ENCODE data around the gene TFF1. TPM values are rescaled to one million over a fixed set of nuclear protein-coding genes. Genes with fewer than 3 reads are reported as not detected.

Gene TFF1
- total RNA-seq, 2 experiments from 2014 or later = 1.1 TPM; not detected in 1

DNA sequence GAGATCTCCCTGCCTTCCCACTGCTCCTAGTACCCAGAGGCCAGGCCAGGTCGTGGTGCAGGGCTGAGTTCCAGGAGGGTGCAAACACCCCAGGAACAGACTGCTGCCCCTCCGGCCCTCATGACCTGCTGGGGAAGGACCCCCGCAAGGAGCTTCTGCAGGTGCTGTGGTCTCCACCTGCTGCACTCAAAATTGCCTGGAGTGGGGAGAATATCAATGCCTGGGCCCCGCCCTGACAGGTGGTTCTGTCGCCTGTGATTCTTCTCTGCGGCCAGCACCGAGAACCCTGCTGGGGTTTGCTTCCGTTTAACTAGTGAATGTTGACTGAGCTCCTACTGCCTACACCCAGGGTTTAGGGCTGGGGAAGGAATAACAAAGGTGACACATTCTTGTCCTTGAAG, 49.0 kb downstream of the TFF1 start:
- intact Hi-C loops (cut with micrococcal nuclease) = no loop called here
- ChIA-PET POLR2A (no interaction called here), CTCF (no interaction called here)
- Mint-ChIP-seq H3K36me3 (ENCODE audit: low read depth) (no peaks in the 10 kb centered on the region), H3K4me3 (no peak overlapping the region), H3K27me3 (no peaks in the 10 kb centered on the region), H3K27ac (no peak overlapping the region), H3K9me3 (no peaks in the 10 kb centered on the region), H3K4me1 (ENCODE audit: low read depth) (peaks cover 5% of the 10 kb centered on the region)
- TF ChIP-seq, protein P1, sequence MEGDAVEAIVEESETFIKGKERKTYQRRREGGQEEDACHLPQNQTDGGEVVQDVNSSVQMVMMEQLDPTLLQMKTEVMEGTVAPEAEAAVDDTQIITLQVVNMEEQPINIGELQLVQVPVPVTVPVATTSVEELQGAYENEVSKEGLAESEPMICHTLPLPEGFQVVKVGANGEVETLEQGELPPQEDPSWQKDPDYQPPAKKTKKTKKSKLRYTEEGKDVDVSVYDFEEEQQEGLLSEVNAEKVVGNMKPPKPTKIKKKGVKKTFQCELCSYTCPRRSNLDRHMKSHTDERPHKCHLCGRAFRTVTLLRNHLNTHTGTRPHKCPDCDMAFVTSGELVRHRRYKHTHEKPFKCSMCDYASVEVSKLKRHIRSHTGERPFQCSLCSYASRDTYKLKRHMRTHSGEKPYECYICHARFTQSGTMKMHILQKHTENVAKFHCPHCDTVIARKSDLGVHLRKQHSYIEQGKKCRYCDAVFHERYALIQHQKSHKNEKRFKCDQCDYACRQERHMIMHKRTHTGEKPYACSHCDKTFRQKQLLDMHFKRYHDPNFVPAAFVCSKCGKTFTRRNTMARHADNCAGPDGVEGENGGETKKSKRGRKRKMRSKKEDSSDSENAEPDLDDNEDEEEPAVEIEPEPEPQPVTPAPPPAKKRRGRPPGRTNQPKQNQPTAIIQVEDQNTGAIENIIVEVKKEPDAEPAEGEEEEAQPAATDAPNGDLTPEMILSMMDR (IDR thresholded peaks at IDR 0.05) = no peak
- DNase-seq = no peak
- no peak for ATAC-seq

DNA sequence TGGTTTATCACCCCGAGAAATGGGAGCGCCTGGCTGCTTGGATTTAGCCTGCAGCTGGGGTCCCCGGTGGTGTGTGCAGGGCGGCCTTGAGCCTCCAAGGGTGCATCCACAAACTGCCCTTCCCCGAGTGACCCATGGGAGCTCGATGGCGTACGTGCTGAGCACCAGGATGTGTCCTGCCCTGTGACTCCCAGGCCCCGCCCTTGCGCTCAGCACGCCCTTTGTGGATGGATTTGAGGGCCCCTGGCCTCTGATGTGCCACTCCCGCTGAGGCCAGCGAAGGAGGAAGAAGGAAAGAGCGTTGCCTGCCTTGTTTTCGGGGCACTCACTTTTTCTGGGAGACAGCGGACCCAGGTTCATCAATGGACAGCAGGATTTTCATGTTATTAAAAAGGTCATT, 49.4 kb downstream of the TFF1 start:
- no peak for DNase-seq
- peaks cover 5% of the 10 kb centered on the region for H3K4me1 Mint-ChIP-seq (ENCODE audit: low read depth)
- POLR2A ChIA-PET = no interaction called here
- H3K36me3 Mint-ChIP-seq (ENCODE audit: low read depth) = no peaks in the 10 kb centered on the region
- H3K4me3 Mint-ChIP-seq = no peak overlapping the region
- no peaks in the 10 kb centered on the region for H3K27me3 Mint-ChIP-seq
- CTCF ChIA-PET = no interaction called here
- TF ChIP-seq, protein P1 (IDR thresholded peaks at IDR 0.05) = no peak
- H3K9me3 Mint-ChIP-seq = no peaks in the 10 kb centered on the region
- no peak for ATAC-seq
- no peak overlapping the region for H3K27ac Mint-ChIP-seq
- intact Hi-C loops (cut with micrococcal nuclease) = no loop called here

GRCh38 chr21:42315296-42315891, 50.9 kb downstream of the TFF1 start, which contains the start of gene TFF3:
Gene TFF3, minus strand, starts transcription at chr21:42315409. Its CDS starts 35 bp downstream, at chr21:42315374.
- intact Hi-C loops (cut with micrococcal nuclease) = no loop called here
- POLR2A ChIA-PET = no interaction called here
- H3K9me3 Mint-ChIP-seq = no peaks in the 10 kb centered on the region
- H3K27me3 Mint-ChIP-seq = no peaks in the 10 kb centered on the region
- TF ChIP-seq, protein P1 (IDR thresholded peaks at IDR 0.05) = no peak
- H3K36me3 Mint-ChIP-seq (ENCODE audit: low read depth) = no peaks in the 10 kb centered on the region
- H3K4me1 Mint-ChIP-seq (ENCODE audit: low read depth) = peaks cover 5% of the 10 kb centered on the region
- DNase-seq = no peak
- no peak within 1 kb of the TSS for H3K4me3 Mint-ChIP-seq
- CTCF ChIA-PET = interaction anchor here (1.0 kb wide), 1 partner anchor 141 kb away, joined by 3 read pairs; no protein-coding TSS in a partner anchor
- ATAC-seq = no peak
- H3K27ac Mint-ChIP-seq = no peak within 1 kb of the TSS

DNA sequence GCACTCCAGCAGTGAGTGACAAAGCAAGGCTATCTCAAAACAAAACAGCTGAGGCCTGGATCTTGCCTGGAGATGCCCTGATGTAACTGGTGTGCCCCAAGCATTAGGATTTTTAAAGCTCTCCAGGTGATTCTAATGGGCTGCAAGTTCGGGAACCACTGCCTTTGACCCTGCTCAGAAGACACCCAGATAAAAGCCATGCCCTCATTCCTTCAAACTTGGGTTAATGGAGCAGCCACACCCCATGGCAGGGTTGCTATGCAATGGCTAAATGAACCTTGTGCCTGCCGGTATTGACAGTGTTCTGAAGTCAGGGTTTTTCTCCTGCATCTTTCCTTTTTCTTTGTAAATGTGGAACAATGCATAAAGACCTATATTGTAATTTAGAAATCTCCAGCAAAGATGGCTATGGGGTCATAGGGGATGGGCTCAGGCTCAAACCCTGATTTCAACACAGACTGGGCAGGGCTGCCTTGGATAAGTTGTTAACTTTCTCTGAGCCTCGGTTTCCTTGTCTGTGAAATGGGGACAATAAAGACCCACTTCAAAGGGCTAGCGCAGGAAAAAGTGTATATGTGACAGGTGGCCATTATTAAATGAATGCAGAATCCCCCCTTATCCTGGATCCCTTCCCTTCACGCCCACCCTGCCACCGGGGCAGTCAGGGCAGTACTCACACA, 51.6 kb downstream of the TFF1 start:
- Mint-ChIP-seq H3K9me3 (no peaks in the 10 kb centered on the region), H3K27ac (no peak overlapping the region), H3K36me3 (ENCODE audit: low read depth) (no peaks in the 10 kb centered on the region), H3K4me1 (ENCODE audit: low read depth) (peaks cover 5% of the 10 kb centered on the region), H3K27me3 (no peaks in the 10 kb centered on the region), H3K4me3 (no peak overlapping the region)
- ChIA-PET CTCF (no interaction called here), POLR2A (no interaction called here)
- TF ChIP-seq, protein P1 (IDR thresholded peaks at IDR 0.05) = no peak
- ATAC-seq = no peak
- DNase-seq = no peak
- intact Hi-C loops (cut with micrococcal nuclease) = no loop called here

DNA sequence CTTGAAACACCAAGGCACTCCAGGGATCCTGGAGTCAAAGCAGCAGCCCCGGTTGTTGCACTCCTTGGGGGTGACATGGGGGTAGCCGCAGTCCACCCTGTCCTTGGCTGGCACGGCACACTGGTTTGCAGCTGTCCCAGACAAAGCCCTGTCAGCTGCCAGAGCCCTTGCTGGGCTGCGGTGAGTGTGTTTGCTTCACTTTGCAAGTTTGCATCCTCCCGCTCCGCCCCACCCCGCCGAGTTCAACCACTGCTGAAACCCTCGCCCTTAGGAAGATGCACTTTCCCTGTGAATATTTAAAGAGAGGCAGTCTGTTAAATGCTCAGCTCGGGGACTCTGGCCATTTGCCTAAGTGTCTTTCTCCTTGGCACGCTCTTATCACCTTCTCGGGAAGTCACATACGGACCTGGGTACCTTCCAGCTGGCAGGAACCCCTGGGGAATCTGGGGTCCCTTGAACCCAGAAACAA, 52.8 kb downstream of the TFF1 start:
- intact Hi-C loops (cut with micrococcal nuclease) = no loop called here
- ATAC-seq = no peak
- no peaks in the 10 kb centered on the region for H3K36me3 Mint-ChIP-seq (ENCODE audit: low read depth)
- no peak overlapping the region for H3K4me3 Mint-ChIP-seq
- no peaks in the 10 kb centered on the region for H3K9me3 Mint-ChIP-seq
- TF ChIP-seq, protein P1 (IDR thresholded peaks at IDR 0.05) = no peak
- no peaks in the 10 kb centered on the region for H3K27me3 Mint-ChIP-seq
- CTCF ChIA-PET = no interaction called here
- POLR2A ChIA-PET = interaction anchor here (0.8 kb wide), 1 partner anchor 11 kb away, joined by 3 read pairs; no protein-coding TSS in a partner anchor
- H3K27ac Mint-ChIP-seq = no peak overlapping the region
- H3K4me1 Mint-ChIP-seq (ENCODE audit: low read depth) = no peaks in the 10 kb centered on the region
- DNase-seq = no peak
